K562 (cell line): ENCODE measurements around the gene RASL10B. TPM values are rescaled to one million over a fixed set of nuclear protein-coding genes. Genes with fewer than 3 reads are reported as not detected.

Source experiments
- ATAC-seq: fragments of 200-7000 bp; cut with Tn5 transposase; 3 replicates; pipeline ENCODE4 v1.9.1; 2020; ENCODE audit warnings: moderate library complexity
- BruUV-seq: library from RNA; stranded (reverse); fragments of 400-500 nt; replicated peaks from 2 replicates; lab custom pipeline; 2021; lab: Mats Ljungman, UMichigan
- CTCF ChIA-PET: fragments of 300-600 bp; formaldehyde crosslinking; extraction: SDS; loops from one replicate; lab custom pipeline; 2021; ENCODE audit warnings: low intra/inter-chr PET ratio; lab: Yijun Ruan, JAX
- POLR2A ChIA-PET: fragments of 300-600, 350-650 bp; sonication (Branson Sonifier 250); formaldehyde crosslinking; extraction: SDS; loops from one replicate; lab custom pipeline; 2021; ENCODE audit warnings: antibody characterized with exemption, inconsistent platforms; lab: Yijun Ruan, JAX
- DNase-seq, 4 experiments: peaks; one replicate each; pipeline versions ENCODE4 v3.0.0 to v3.0.0-alpha.2; 2011 to 2018; ENCODE audit warnings: low spot score in 3 of 4, mixed read lengths in 3 of 4; ENCODE audit errors: extremely low read depth in 1 of 4
- FAIRE-seq: peaks from 2 replicates; lab custom pipeline; 2011; peaks lifted over from hg19 to GRCh38; lab: Jason Lieb, UNC
- H2AFZ ChIP-seq: 2 replicates; pipeline ENCODE4 v1.6.0; 2011; ENCODE audit warnings: low read depth, low read length, control low read depth, inconsistent platforms
- H3K27ac ChIP-seq: fragments of 200-600 bp; 3 replicates; pipeline ENCODE4 v1.8.0; 2011; ENCODE audit warnings: low read depth, mild to moderate bottlenecking, control low read depth, inconsistent platforms, low read length, moderate library complexity, mixed read lengths; ENCODE audit errors: extremely low read depth
- H3K27me3 ChIP-seq, 2 experiments: fragments of 300-600 bp in 1 of 2; 2 replicates in 1 of 2; 3 replicates in 1 of 2; pipeline versions ENCODE4 v1.6.0 to v1.8.0; 2011; ENCODE audit warnings: inconsistent platforms in 2 of 2, low read length in 2 of 2, mild to moderate bottlenecking in 1 of 2, mixed read lengths in 1 of 2, moderate library complexity in 1 of 2; ENCODE audit not compliant: control insufficient read depth in 2 of 2, insufficient read depth in 2 of 2
- H3K36me3 ChIP-seq: fragments of 300-600 bp; 3 replicates; pipeline ENCODE4 v1.8.0; 2011; ENCODE audit warnings: mild to moderate bottlenecking, low read length, inconsistent platforms; ENCODE audit not compliant: control insufficient read depth, insufficient read depth
- H3K4me1 ChIP-seq, 2 experiments: fragments of 200-600 bp in 1 of 2; replicated peaks in 1 of 2; 2 replicates in 1 of 2; 3 replicates in 1 of 2; pipeline versions ENCODE4 v1.5.1 to v1.8.0; 2011; ENCODE audit warnings: inconsistent platforms in 2 of 2, low read length in 2 of 2, mild to moderate bottlenecking in 1 of 2, mixed read lengths in 1 of 2, moderate library complexity in 1 of 2; ENCODE audit not compliant: control insufficient read depth in 2 of 2, insufficient read depth in 2 of 2
- H3K4me2 ChIP-seq: 2 replicates; pipeline ENCODE4 v1.6.1; 2011; ENCODE audit warnings: low read length, control low read depth, inconsistent platforms, mixed read lengths; ENCODE audit not compliant: insufficient read depth
- H3K4me3 ChIP-seq: fragments of 200-600 bp; sonication (generic), shearing (Covaris generic); 2 replicates; pipeline ENCODE4 v1.5.1; 2016; ENCODE audit warnings: control low read depth, inconsistent platforms
- H3K79me2 ChIP-seq: fragments of 200-600 bp; 3 replicates; pipeline ENCODE4 v1.8.0; 2011; ENCODE audit warnings: low read length, inconsistent platforms; ENCODE audit not compliant: control insufficient read depth, insufficient read depth
- H3K9ac ChIP-seq, 2 experiments: 2 replicates each; pipeline versions ENCODE4 v1.6.0 to v1.6.1; 2011; ENCODE audit warnings: low read depth in 2 of 2, low read length in 2 of 2, control low read depth in 1 of 2, inconsistent platforms in 1 of 2, mild to moderate bottlenecking in 1 of 2, mixed read lengths in 1 of 2; ENCODE audit not compliant: insufficient read depth in 1 of 2
- H3K9me1 ChIP-seq: one replicate; pipeline ENCODE4 v1.6.0; 2011; ENCODE audit warnings: inconsistent platforms, mild to moderate bottlenecking, low read length, moderate library complexity; ENCODE audit not compliant: control insufficient read depth, insufficient read depth
- H3K9me3 ChIP-seq: replicated peaks from 2 replicates; pipeline ENCODE4 v1.5.1; 2011; ENCODE audit warnings: low read depth, low read length, inconsistent platforms; ENCODE audit not compliant: control insufficient read depth, insufficient read depth
- H4K20me1 ChIP-seq: replicated peaks from 2 replicates; pipeline ENCODE4 v1.6.1; 2011; ENCODE audit warnings: low read length, inconsistent platforms, mixed read lengths; ENCODE audit not compliant: control insufficient read depth, insufficient read depth
- AFF1 ChIP-seq, 2 experiments: fragments of 450-650 bp; IDR thresholded peaks; 2 replicates each; pipeline ENCODE4 v1.6.1; 2018; ENCODE audit warnings: mild to moderate bottlenecking in 2 of 2, low read depth in 1 of 2; ENCODE audit not compliant: partially characterized antibody in 2 of 2
- ARHGAP35 ChIP-seq: fragments of 450-650 bp; IDR thresholded peaks from 2 replicates; pipeline ENCODE4 v1.6.1; 2018; ENCODE audit not compliant: partially characterized antibody
- FOXM1 ChIP-seq, 2 experiments: fragments of 450-650 bp in 1 of 2; sonication (generic) in 1 of 2; formaldehyde crosslinking in 1 of 2; IDR thresholded peaks; 2 replicates each; pipeline versions ENCODE4 v1.6.1 to v1.9.0; 2017 to 2022; ENCODE audit warnings: low read depth in 2 of 2, mild to moderate bottlenecking in 2 of 2, missing genetic modification reagents in 1 of 2, moderate library complexity in 1 of 2
- HNRNPK ChIP-seq: fragments of 200-400 bp; formaldehyde crosslinking; IDR thresholded peaks from one replicate; pipeline ENCODE4 v1.6.1; 2018; ENCODE audit warnings: mild to moderate bottlenecking, low read depth, low read length; ENCODE audit not compliant: poor library complexity, severe bottlenecking
- KAT7 ChIP-seq: sonication (generic); formaldehyde crosslinking; IDR thresholded peaks from 2 replicates; pipeline ENCODE4 v1.8.0; 2022; ENCODE audit warnings: missing genetic modification reagents, mild to moderate bottlenecking, borderline replicate concordance
- MTA3 ChIP-seq: fragments of 450-650 bp; formaldehyde crosslinking; IDR thresholded peaks from 2 replicates; pipeline ENCODE4 v1.6.1; 2017; ENCODE audit warnings: mild to moderate bottlenecking, borderline replicate concordance
- SMAD2 ChIP-seq: fragments of 150-350 bp; IDR thresholded peaks from 2 replicates; pipeline ENCODE4 v1.6.1; 2014; ENCODE audit warnings: low read depth, mild to moderate bottlenecking, low read length
- STAG1 ChIP-seq: sonication (generic); formaldehyde crosslinking; IDR thresholded peaks from 2 replicates; pipeline ENCODE4 v1.5.0; 2020; ENCODE audit warnings: missing genetic modification reagents, borderline replicate concordance
- SUPT5H ChIP-seq: fragments of 450-650 bp; IDR thresholded peaks from 2 replicates; pipeline ENCODE4 v1.6.1; 2016
- THAP7 ChIP-seq: fragments of 250-450 bp; sonication (Bioruptor Pico); IDR thresholded peaks from 2 replicates; pipeline ENCODE4 v1.5.0; 2021
- ZFP30 ChIP-seq: fragments of 250-450 bp; sonication (Bioruptor Pico); IDR thresholded peaks from 2 replicates; pipeline ENCODE4 v1.8.0; 2022; ENCODE audit warnings: moderate library complexity, mild to moderate bottlenecking, inconsistent platforms, borderline replicate concordance
- ZNF146 ChIP-seq: IDR thresholded peaks from one replicate; pipeline ENCODE4 v1.6.1; 2018; ENCODE audit warnings: missing compliant biosample characterization; ENCODE audit not compliant: unreplicated experiment
- ZNF324 ChIP-seq: fragments of 250-450 bp; sonication (Bioruptor Pico); IDR thresholded peaks from 2 replicates; pipeline ENCODE4 v1.4.0; 2020; ENCODE audit warnings: mild to moderate bottlenecking
- ZNF717 ChIP-seq: fragments of 250-450 bp; sonication (Bioruptor Pico); IDR thresholded peaks from 2 replicates; pipeline ENCODE4 v1.5.0; 2021
- ZNF780A ChIP-seq: fragments of 250-450 bp; sonication (Bioruptor Pico); IDR thresholded peaks from 2 replicates; pipeline ENCODE4 v1.5.0; 2021; ENCODE audit warnings: mild to moderate bottlenecking
- WGBS: fragments of 100-300 bp; shearing (Covaris generic); methylation state at CpG from one replicate; pipeline ENCODE4 v1.1.6; 2016; ENCODE audit warnings: low coverage, mixed read lengths; ENCODE audit not compliant: insufficient coverage; ENCODE audit errors: missing lambda C conversion rate; 5-methylcytosine and 5-hydroxymethylcytosine counted together
- in situ Hi-C: fragments of 300-500 bp; cut with MboI; formaldehyde crosslinking; loops from 4 replicates; pipeline ENCODE4 v1.15.0; 2018; ENCODE audit warnings: inconsistent platforms, mixed read lengths
- intact Hi-C: fragments of 100-400 bp; cut with micrococcal nuclease; formaldehyde crosslinking; loops from 2 replicates; pipeline ENCODE4 v1.14.2; 2022
- polyA plus RNA-seq, 8 experiments: library from polyadenylated mRNA; depleted of rRNA in 4 of 8; stranded (reverse) in 5 of 8; unstranded in 3 of 8; fragments of >200 nt; fragmentation: Nextera tagmentation in 2 of 8; fragmentation: Illumina TruSeq in 1 of 8; extraction: Ambion mirVana in 2 of 8; extraction: Trizol in 1 of 8; gene quantifications; 2 replicates each; pipeline versions ENCODE4 v1.2.1 to v1.2.3, GENCODE V29; 2011 to 2014; ENCODE audit warnings: inconsistent platforms in 1 of 8, missing spikeins in 1 of 8
- total RNA-seq, 7 experiments: library from RNA; depleted of rRNA in 6 of 7; stranded (reverse); fragments of >200 nt in 6 of 7; fragmentation: Illumina TruSeq in 2 of 7; extraction: Trizol in 2 of 7; gene quantifications; 2 replicates each; pipeline versions ENCODE4 v1.2.1 to v1.2.3, GENCODE V29; 2011 to 2021; ENCODE audit warnings: low replicate concordance in 1 of 7

RASL10B gene
- total and polyA plus RNA-seq, 9 of the 15 experiments (the other 6 are each of a cell fraction or from before 2014, with no cell fraction given) = 0.04 to 0.31 (median 0.14) TPM; not detected in 2

- H3K4me3 ChIP-seq = no peak overlapping the region
- ATAC-seq = no peak
- no peak overlapping the region for H3K4me2 ChIP-seq
- no peak overlapping the region for H2AFZ ChIP-seq
- no peak overlapping the region for H3K9ac ChIP-seq
- BruUV-seq = no TSS peak
- peaks cover 68% of the 10 kb centered on the region for H3K36me3 ChIP-seq
- H3K4me1 ChIP-seq = no peaks in the 10 kb centered on the region
- no peak for DNase-seq
- H3K79me2 ChIP-seq = no peaks in the 10 kb centered on the region
- POLR2A ChIA-PET = interaction anchor here (0.8 to 1.3 kb wide), 3 partner anchors 8 to 68 kb away, joined by 3 to 5 read pairs (median 3); no protein-coding TSS in a partner anchor
- H3K27ac ChIP-seq = no peak overlapping the region
- in situ Hi-C loops = no loop called here
- no peak for FAIRE-seq
- TF ChIP-seq ZNF717 (CRISPR knock-in tag) (no peak), ARHGAP35 (no peak), HNRNPK (no peak), KAT7 (CRISPR knock-in tag) (no peak), ZNF324 (CRISPR knock-in tag) (no peak), SUPT5H (no peak), AFF1 (IDR thresholded peaks at IDR 0.05; ENCODE audit: low read depth in 1 of 2, partially characterized antibody in 2 of 2) (no peak), THAP7 (CRISPR knock-in tag) (no peak), MTA3 (no peak), ZNF146 (CRISPR knock-in tag) (no peak), ZFP30 (CRISPR knock-in tag) (no peak), FOXM1 (IDR thresholded peaks at IDR 0.05; ENCODE audit: low read depth) (no peak), FOXM1 (CRISPR knock-in tag; IDR thresholded peaks at IDR 0.05; ENCODE audit: low read depth) (no peak), SMAD2 (no peak), STAG1 (CRISPR knock-in tag) (no peak), ZNF780A (no peak)
- H4K20me1 ChIP-seq = no peaks in the 10 kb centered on the region
- no peaks in the 10 kb centered on the region for H3K9me1 ChIP-seq
- H3K9me3 ChIP-seq = no peaks in the 10 kb centered on the region
- CTCF ChIA-PET = no interaction called here
- H3K27me3 ChIP-seq = no peaks in the 10 kb centered on the region
- 94% methylated on average over 3 of the region's 3 CpGs for WGBS
- intact Hi-C loops = no loop called here
Measured at GRCh38 chr17:35708951-35709350, 22.5 kb upstream of the RASL10B start.
